GM12874 (cell line): Measurements from ENCODE around the gene TTC3.

ENCODE experiments used
- TF ChIP-seq, protein P1 (sequence below): IDR thresholded peaks from 2 replicates; pipeline ENCODE4 v1.5.1; 2011; ENCODE audit warnings: low read depth, mild to moderate bottlenecking, control low read depth, low read length, moderate library complexity; ENCODE audit not compliant: insufficient read depth

Gene TTC3

DNA sequence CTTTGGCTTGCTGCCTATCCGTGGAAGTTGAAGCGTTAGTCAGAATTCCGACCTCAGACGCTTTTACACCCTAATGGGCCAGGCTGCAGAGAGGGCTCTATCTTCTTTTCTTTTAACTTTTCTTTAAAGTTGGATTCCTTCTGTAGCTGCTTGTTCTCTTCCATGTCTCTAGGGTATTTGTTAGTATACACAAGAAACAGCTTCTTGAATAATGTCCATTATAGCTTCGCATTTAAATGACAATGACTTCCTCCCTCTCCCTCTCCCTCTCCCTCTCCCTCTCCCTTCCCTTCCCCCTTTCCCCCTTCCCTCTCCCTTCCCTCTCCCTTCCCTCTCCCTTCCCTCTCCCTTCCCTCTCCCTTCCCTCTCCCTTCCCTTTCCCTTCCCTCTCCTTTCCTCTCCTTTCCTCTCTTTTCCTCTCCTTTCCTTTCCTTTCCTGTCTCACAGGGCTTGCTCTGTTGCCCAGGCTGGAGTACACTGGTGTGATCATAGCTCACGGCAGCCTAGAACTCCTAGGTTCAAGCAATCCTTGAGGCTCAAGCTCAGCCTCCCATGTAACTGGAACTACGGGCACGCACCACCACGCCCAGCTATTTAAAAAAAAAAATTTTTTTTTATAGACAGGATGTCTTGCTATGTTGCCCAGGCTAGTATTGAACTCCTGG, 33.5 kb upstream of the TTC3 start:
- TF ChIP-seq, protein P1, sequence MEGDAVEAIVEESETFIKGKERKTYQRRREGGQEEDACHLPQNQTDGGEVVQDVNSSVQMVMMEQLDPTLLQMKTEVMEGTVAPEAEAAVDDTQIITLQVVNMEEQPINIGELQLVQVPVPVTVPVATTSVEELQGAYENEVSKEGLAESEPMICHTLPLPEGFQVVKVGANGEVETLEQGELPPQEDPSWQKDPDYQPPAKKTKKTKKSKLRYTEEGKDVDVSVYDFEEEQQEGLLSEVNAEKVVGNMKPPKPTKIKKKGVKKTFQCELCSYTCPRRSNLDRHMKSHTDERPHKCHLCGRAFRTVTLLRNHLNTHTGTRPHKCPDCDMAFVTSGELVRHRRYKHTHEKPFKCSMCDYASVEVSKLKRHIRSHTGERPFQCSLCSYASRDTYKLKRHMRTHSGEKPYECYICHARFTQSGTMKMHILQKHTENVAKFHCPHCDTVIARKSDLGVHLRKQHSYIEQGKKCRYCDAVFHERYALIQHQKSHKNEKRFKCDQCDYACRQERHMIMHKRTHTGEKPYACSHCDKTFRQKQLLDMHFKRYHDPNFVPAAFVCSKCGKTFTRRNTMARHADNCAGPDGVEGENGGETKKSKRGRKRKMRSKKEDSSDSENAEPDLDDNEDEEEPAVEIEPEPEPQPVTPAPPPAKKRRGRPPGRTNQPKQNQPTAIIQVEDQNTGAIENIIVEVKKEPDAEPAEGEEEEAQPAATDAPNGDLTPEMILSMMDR = no peak

DNA sequence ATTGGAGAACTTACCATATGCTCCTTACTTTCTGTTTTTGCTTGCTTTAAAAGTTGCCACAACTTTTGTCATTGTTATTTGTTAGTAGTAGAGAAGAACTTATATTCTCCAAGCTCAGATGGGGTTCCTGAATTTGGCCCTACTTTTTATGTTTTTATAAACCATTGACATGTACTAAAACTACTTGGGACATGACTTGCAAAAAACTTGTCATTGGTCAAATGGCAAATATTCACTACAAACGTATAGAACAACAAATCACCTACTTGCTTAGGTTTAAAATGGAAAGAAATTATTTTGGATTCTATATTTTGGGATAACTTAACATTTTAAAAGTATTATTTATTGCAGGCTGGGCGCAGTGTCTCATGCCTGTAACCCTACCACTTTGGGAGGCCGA, 32.8 kb upstream of the TTC3 start:
- TF ChIP-seq, protein P1 = no peak

DNA sequence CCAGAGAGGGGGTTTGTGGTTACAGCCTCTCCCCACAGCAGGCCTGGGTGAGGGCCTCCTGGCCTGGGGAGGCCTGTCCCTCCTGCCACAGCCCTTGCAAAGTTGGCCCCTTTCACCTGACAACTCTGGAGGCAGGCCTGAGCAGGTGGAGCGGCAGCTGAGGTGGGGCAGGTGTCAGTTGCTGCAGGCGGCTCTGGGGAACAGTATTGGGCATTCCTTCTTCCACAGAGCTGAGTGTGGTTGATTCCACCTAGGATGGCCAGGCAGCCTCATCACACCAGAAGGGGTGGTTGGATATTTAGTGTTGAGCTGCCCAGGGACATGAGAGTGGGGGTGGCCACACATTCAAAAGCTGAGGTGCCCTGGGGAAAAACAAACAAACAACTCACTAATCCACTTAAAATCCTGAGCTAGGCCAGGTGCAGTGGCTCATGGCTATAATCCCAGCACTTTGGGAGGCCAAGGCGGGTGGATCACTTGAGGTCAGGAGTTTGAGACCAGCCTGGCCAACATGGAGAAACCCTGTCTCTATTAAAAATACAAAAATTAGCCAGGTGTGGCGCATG, 31.3 kb upstream of the TTC3 start:
- TF ChIP-seq, protein P1 = no peak

DNA sequence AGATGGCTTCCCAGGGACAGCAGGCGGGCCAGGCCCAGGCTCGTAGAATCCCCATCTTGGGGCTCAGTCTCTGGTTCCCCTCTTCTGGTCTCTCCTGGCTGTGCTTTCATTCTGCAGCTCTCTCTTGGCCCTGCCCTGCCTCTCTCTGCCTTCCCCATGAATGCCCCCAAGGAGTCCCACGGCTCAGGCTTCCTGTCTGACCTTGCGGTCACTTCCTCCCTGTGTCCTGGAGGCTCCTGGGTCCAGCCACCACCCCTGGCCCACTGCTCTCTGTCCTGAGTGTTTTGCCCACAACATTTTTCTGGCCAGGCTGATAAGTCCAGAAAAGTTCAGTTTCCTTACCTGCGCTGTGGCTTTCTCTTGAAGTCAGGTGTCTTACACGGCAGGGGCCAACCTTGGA, 29.2 kb upstream of the TTC3 start:
- TF ChIP-seq, protein P1 = no peak

DNA sequence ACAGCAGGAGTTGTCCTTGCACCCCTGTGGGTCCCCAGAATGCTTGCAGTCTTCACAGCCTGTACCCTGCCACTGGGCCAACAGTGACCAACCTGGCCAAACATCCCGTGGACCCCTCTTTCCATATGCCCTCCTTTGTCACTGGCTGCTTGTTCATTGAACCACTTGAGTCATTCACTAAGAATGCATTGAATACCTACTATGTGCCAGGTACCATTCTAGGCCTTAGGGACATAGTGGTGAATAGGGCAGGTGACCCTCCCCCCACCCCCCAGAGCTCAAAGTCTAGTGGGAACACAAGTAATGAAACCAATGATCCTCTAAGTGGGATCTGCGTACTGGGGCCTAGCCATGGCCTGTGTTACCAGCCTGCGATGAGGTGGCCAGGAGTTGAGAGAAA, 28.4 kb upstream of the TTC3 start:
- TF ChIP-seq, protein P1 = no peak

DNA sequence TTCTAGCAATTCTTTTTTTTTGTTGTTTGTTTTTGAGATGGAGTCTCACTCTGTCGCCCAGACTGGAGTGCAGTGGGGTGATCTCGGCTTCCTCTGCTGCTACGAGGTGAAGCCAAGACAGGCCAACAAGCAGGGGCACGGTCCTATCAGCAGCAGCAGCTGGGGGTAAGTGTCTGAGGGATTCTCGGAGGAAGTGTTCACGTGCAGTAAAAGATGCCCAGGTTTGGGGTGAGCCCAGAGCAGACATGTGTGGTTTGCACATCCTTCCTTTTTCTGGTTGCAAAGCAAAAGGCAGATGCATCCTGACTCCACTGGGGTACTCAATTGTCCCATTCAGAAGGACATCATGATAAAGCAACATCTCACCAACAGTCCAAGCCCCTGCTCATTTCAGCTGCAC, 27.9 kb upstream of the TTC3 start:
- TF ChIP-seq, protein P1 = no peak

DNA sequence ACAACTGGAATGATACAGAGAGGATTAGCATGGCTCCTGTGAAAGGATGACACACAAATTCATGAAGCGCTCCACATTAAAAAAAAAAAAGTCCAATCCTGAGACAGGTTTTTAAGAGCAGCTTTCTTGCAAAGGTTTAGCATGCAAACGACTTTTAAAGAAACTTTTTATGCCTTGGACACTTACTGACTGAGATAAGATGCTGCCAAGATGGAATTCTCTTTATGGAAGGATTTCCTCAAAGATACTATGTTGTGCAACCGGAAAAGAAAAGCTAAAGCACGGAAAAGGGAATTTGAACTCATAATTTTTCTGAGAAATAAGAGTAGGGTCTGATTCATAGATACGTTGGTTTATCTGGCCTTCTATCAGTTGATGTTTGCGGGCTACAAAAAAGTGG, 27.5 kb upstream of the TTC3 start:
- TF ChIP-seq, protein P1 = no peak

DNA sequence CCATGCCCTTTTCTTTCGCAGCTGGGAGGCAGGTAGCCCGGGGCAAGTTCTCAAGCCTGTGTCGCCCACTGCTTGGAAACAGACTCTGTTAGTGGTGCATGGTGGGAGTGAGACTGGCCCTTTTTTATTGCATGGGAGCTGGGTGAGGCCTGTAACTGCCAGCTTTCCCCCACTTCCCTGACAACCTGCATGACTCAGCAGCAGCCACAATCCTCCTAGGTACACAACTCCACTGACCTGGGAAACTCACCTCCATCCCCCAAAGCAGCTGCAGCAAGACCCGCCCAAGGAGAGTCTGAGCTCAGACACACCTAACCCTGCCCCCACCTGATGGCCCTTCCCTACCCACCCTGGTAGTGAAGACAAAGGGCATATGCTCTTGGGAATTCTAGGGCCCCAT, 26.0 kb upstream of the TTC3 start:
- TF ChIP-seq, protein P1 = no peak
